Hippocampal formation (tissue), 2 donors: ENCODE measurements around the gene FEN1.
A peak's percentile ranks its signal among the peaks of the same experiment; 100 is the strongest.

Experiments used
- DNase-seq, 2 donors: peaks; one replicate each; lab custom pipeline; 2025; lab: John Stamatoyannopoulos, UW

FEN1 gene

DNA sequence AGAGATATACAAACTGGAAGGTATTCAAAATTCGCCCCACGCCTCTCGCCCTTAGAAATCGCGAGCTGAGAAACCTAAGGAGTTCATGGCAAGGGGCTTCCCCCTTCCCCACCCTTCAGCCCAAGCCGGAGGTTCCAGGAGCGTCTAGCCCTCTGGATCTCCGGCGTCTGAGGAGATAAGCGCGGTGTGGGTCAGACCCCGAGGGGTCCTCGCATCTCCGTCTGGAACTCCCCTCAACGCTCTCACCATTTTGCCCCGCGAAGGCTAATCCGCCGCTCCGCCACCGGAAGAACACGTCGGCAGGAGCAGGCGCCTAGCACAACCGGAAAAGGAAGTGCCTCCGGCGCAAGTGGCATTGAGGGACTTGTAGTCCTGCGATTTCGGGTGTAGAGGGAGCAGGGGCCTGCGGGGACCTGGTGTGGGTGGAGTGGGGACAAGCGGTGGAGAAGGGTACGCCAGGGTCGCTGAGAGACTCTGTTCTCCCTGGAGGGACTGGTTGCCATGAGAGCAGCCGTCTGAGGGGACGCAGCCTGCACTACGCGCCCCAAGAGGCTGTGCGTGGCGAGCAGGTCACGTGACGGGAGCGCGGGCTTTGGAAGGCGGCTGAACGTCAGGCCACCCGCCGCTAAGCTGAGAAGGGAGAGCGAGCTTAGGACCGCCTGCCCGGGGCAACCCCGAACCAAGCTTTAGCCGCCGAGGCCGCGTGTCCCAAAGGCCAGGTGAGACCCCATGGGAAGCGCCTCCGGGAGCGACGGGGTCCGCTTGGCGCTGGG is at the start of gene FEN1, which contains the start of gene TMEM258:
Gene FEN1 (plus strand): TSS at position 602 of the 773 bp plus-strand sequence. CDS start 2,451 bp downstream, outside the sequence.
Gene TMEM258 (minus strand): TSS at position 290 of the 773 bp plus-strand sequence. CDS start 41 bp downstream, at position 249.
- DNase-seq = peak; percentile 91 to 95

DNA sequence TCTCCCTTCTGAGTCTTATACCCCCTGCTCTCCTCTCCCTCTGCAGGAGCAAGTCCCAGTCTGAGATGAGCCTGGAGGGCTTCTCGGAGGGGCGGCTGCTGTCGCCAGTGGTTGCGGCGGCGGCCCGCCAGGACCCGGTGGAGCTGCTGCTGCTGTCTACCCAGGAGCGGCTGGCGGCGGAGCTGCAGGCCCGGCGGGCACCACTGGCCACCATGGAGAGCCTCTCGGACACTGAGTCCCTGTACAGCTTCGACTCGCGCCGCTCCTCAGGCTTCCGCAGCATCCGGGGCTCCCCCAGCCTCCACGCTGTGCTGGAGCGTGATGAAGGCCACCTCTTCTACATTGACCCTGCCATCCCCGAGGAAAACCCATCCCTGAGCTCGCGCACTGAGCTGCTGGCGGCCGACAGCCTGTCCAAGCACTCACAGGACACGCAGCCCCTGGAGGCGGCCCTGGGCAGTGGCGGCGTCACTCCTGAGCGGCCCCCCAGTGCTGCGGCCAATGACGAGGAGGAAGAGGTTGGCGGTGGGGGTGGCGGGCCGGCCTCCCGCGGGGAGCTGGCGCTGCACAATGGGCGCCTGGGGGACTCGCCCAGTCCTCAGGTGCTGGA is 49.1 kb upstream of the FEN1 start:
- DNase-seq = no peak

- no peak for DNase-seq
Observed at GRCh38 chr11:61744181-61744580, 48.5 kb upstream of the FEN1 start.

DNA sequence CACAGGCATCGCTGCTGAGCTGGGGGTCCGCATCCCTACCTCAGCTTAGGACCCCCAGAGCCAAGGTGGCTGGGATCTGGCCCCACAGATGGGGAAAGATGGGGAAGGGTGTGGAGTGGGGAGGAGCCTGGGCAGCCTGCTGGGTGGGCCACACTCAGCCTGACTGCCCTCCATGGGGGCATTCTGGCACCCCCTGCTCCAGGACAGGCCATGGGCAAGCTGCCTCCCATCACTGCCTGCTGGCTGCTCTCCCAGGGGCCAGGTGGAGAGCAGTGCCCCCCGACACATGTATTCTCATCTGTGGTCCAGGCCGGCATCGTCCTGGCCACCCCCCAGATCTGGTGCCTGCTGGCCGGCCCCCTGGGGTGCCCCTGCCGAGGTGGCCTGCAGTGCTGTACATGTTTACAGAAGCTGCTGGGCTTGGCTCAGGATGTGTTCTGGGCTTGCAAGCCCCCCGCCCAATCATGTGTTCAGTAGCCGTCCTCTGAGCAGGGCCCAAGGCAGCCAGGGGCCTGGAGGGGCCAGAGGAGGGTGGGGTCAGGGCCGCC is 48.0 kb upstream of the FEN1 start:
- DNase-seq = no peak

GRCh38 chr11:61745781-61746441 is 46.8 kb upstream of the FEN1 start:
- no peak for DNase-seq

- no peak for DNase-seq
Observed at GRCh38 chr11:61746442-61747191, 46.1 kb upstream of the FEN1 start.

DNA sequence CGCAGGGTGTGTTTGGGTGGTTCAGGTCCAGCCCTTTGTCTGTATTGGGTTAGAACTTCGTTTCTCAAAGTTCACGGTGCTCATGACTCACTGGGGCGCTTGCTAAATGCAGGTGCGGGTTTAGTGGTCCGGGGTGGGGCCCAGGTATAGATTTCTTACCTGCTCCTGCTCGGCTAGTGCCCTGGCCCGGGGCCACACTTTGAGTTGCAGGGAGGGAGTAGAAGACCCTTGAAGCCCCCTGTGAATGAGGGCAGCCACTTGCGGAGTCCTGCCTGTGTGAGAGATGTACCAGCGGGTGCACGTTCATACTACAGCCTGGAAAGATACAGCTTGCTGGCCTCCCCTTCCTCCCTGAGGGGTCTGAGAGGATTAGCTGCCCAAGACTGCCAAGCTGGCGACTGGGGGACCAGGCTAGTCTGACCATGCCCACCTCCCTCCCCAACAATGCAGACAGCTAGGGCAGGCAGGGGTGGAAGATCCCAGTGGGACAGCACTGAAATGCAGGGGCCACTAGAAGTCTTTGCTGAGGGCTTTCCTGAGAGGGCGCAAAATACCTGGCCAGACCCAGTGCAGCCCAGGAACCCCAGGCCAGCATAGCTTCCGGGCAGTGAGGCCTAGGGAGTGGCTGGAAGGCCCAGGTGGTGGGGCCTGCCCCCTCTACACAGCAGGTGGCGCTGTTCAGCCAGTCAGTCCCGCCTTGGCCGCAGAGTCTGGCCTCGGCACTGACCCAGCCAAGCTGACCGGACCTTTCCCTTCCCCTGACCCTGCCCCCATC is 45.3 kb upstream of the FEN1 start:
- peak; percentile 78 to 86 for DNase-seq

DNA sequence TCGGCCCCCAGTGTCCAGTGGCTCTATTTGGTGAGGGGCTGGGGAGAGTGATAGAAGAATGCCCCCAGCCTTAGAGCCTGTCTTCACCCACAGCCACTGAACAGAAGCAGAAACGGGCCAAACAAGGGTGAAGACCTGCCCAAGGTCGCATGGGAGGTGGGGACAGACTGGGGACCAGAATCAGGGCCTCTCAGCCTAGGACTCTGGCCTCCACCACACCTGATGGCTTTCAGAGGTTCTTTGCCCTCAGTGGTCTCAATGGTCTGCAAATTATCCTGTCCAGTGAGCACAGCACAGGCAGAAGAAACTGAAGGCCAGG is 44.8 kb upstream of the FEN1 start:
- DNase-seq = no peak

DNA sequence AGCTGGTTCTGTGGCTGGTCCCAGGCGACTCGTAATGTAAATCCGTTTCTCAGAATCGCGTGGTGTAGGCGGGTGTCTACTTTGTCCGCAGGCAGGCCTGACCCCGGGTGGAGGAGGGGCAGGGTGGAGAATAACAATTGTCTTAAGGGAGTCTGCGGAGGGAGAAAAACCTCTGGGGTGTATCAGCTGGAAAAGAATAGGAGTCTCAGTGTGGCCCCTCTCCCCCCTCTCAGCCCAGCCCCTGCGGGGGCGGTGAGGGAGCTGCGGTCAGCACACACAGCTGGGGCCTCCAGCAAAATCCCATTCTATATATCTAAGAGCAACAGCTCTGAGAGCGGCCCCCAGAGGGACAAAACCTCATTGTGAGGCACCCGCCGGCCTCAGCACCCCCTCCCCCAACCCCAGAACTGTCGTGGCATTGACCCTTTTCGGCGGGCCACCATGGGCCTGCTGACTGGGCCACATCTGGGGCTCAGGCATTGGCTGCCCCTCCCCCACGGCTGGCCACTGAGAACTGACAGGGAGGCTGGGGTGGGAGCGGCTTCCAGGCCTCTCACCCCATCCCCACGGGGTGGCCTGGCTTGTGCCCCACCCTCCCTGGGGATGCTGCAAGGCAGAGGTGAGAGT is 43.0 kb upstream of the FEN1 start:
- peak; percentile 94 for DNase-seq

DNA sequence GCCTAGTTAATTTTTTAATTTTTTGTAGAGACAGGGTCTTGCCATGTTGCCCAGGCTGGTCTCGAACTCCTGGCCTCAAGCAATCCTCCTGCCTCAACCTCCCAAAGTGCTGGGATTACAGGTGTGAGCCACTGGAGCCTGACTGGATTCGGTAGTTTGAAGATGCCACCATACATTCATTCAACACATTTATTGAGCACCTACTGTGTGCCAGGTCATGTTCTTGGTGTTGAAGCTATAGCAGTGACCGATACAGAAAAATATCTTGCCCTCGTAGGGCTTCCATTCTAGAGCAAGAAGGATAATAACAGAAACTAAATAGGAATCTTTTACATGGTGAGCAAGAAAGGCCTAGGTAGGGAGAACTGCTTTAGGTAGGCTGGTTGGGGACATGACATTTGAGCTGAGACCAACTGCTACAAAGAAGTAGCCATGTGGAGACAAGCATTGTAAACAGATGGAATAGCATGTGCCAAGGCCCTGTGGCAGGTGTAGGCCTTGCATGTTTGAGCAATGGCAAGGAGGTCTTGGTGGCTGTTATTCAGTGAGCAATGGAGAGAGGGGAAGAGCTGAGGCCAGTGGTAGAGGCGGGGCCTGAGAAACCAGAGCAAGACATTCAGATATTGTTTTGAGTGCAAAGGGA is 42.0 kb upstream of the FEN1 start:
- no peak for DNase-seq

DNA sequence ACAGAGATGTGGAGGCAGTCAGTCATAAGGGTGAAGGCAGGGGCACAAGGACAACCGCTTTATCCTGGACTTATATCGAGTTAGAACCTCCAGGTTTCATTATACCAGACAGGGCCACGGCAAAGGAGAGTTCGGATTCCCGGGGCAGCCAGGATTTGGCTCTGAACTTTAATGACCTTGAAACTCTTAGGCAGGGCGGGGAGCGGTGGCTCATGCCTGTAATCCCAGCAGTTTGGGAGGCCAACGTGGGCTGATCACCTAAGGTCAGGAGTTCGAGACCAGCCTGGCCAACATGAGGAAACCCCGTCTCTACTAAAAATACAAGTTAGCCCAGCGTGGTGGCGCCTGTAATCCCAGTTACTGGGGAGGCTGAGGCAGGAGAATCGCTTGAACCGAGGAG is 41.3 kb upstream of the FEN1 start:
- no peak for DNase-seq

DNA sequence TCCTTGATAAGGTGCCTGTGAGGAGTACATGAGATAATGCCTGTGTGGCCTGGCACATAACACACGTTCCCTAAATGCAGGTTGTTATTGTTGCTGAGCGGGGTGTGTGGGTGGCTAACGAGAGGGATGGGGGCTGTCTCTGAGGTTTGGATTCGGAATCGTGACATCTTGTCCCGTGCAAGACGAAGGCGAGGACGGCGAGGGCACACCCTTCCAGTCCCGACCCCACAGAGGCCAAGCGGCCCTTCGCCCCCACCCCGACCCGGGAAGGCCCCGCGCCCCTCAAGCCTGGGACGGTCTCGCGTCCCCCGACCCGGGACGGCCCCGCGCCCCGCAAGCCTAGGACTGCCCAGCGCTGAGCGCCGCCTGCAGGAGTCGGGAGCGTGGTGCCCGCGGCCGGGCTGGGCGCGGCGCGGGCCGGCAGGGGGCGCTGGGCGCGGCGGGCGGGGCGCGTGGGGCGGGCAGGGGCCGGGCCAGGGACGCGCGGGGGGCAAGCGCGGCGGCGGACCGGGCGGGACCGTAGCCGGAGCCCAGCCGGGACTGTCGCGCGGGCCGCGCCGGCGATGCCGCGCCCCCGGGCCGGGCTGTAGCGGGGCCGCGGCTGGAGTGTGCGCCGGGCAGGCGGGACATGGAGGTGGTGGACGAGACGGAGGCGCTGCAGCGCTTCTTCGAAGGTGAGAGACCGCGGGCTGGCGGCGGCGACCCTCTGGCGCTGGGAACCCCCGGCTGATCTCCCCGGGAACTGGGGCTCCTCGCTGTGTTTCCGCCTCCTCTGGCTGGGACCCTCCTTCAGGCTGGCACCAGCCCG is 40.4 kb upstream of the FEN1 start, which contains the start of gene MYRF:
Gene MYRF (plus strand): TSS at position 520 of the 808 bp plus-strand sequence. CDS start 109 bp downstream, at position 629.
- peak; percentile 62 to 66 for DNase-seq

DNA sequence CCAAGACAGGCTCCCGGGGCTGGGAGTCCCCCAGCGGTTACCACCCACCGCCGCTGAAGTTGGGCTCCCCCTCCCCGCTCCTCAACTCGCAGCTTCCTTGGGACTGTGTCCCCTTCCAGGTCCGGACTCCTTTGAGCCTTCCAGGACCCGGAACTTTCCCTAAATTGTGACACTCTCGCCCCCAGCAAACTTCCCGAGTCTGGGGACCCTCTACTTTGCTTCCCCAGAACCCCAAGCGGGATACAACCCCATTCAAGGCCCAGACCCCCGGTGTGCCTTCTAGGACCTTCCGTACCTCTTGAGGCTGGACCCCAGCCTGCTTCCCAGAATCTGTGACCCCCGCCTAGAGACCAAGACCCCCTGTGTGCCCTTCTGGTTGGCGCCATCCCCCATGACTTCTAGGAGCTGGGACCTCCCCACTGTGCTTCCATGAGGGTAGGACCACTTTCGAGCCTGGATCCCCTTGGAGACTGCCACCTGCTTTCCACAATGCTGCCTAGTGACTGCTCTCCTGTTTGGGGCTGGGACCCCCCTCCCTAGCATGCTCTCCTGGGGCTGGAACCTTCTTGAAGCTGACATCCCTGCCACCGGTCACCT is 39.7 kb upstream of the FEN1 start:
- DNase-seq = no peak

GRCh38 chr11:61753672-61754071 is 39.0 kb upstream of the FEN1 start:
- DNase-seq = no peak

DNA sequence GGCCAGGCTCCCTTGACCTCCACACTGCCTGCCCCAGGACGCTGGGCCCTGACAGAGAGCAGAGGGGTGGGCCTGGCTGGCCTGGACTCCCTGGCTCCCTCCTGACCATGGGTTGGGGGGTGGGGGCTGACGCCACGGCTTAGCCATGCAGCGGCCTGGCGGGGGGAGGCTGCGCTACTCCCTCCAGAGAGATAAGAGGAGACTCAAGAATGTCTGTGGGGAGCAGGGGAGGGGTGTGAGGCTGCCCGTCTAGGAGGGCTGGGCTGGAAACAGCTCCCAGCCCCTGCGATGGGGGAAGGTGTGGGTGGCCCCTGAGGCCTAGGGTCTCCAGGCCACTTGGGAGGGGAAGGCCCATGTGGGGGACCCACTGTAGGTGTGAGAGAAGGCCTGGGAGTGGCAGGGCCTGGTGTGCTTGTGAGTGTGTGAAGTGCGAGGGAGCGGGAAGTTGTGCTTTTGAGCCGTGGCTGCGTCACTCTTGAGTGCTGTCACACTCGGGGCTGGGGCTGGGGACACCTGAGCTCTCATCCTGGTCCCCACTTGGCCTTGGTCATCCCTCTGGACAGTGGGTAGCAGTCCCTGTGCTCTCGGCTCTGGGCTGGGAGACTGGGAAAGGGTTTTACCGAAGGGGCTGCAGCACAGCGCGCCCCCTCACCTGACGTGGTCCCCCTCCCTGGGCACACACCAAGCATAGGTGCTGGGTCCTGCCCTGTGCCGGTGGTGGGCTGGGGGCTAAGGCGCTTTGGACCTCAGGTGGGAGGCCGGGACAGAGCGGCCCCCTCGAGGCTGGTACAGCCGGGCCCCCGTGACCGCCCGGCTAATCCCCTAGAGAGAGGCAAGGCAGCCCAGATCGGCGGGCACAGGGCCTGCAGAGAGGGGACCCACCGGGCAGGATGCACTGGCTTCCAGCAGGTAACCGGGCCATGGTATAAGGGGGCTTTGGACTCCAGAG is 37.9 kb upstream of the FEN1 start:
- no peak for DNase-seq

DNA sequence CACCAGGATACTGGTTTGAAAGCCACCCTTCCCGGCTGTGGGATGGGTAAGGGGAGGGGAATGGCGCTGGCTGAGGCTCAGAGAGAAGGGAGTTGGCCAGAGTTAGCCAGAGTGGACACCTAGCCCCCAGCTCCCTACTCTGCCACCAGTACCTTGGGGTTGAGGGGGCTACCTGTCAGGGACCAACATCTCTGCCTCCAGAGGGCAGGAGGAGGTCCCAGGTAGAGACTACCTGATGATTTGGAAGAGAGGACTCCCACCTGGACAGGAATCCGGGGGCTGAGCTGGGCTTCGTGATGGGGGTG is 36.6 kb upstream of the FEN1 start:
- DNase-seq = no peak

GRCh38 chr11:61756452-61757212 is 36.1 kb upstream of the FEN1 start:
- DNase-seq = no peak
